GM12865 (cell line): Measurements from ENCODE around the gene IQCN.

ENCODE experiments used
- DNase-seq: peaks from one replicate; pipeline ENCODE4 v3.0.0; 2010; ENCODE audit warnings: low read depth
- H3K4me3 ChIP-seq: 2 replicates; pipeline ENCODE4 v1.5.1; 2011; ENCODE audit warnings: mild to moderate bottlenecking, low read depth, low read length, control low read depth
- TF ChIP-seq, protein P1 (sequence below): IDR thresholded peaks from 2 replicates; pipeline ENCODE4 v1.5.1; 2011; ENCODE audit warnings: low read length, control low read depth, low read depth, inconsistent platforms; ENCODE audit not compliant: insufficient read depth; ENCODE audit errors: missing control alignments

The IQCN gene

DNA sequence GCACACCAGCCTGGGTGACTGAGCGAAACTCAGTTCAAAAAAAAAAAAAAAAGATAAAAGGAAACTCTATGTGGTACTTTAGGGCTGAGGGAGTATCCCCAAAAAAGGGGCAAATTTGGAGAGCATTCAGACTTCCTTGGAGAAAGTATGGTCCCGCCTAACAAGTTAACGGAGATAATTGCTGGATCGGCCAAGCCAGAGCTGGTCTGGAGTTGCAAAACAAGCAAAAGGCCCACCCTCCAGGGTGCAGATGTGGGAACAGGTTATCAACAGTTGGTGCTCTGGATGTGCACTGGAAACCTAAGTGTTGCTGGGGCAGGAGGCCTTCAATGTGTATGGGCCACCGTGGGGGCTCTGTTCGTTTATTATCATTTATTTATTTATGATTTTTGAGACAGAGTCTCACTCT is 2.8 kb downstream of the IQCN start:
- H3K4me3 ChIP-seq: no peak overlapping the region
- TF ChIP-seq, protein P1, sequence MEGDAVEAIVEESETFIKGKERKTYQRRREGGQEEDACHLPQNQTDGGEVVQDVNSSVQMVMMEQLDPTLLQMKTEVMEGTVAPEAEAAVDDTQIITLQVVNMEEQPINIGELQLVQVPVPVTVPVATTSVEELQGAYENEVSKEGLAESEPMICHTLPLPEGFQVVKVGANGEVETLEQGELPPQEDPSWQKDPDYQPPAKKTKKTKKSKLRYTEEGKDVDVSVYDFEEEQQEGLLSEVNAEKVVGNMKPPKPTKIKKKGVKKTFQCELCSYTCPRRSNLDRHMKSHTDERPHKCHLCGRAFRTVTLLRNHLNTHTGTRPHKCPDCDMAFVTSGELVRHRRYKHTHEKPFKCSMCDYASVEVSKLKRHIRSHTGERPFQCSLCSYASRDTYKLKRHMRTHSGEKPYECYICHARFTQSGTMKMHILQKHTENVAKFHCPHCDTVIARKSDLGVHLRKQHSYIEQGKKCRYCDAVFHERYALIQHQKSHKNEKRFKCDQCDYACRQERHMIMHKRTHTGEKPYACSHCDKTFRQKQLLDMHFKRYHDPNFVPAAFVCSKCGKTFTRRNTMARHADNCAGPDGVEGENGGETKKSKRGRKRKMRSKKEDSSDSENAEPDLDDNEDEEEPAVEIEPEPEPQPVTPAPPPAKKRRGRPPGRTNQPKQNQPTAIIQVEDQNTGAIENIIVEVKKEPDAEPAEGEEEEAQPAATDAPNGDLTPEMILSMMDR: no peak
- no peak for DNase-seq

DNA sequence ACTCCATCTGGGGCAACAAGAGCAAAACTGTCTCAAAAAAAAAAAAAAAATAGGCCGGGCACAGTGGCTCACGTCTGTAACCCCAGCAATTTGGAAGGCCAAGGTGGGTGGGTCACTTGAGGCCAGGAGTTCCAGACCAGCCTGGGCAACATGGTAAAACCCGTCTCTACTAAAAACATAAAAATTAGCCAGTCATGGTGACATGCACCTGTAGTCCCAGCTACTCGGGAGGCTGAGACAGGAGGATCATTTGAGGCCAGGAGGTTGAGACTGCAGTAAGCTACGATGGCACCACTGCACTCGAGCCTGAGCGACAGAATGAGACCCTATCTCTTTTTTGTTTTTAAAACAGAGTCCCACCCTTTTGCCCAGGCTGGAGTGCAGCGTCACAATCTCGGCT is 3.9 kb downstream of the IQCN start:
- no peak overlapping the region for H3K4me3 ChIP-seq
- DNase-seq: no peak
- TF ChIP-seq, protein P1: no peak

DNA sequence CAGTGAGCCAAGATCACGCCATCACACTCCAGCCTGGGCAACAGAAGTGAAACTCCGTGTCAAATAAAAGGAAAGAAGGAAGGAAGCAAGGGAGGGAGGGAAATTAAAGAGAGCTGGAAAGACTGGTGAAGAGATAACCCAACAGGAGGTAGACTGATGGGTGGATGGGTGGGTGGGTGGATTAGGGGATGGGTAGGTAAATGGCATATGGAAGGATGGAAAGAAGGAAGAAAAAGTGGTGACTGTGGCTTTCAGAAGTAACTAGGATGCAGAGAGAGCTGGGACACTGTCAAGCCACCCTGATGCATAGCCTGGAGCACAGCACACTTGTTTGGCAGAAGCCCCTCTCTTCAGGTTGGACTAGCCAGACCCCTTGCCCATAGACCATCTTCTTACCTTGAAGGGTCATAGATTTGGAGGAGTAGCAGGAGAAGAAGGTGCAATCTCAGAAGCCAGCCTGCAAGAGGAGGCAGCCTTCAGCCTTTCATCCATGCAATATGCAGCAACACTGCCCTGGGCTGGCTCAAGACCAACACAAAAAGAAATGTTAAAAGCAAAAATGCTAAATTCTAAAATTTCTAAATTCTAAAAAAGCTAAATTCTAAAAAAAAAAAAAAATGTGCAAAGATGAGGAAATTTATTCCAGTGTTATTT is 5.1 kb downstream of the IQCN start:
- no peak overlapping the region for H3K4me3 ChIP-seq
- TF ChIP-seq, protein P1: no peak
- no peak for DNase-seq

DNA sequence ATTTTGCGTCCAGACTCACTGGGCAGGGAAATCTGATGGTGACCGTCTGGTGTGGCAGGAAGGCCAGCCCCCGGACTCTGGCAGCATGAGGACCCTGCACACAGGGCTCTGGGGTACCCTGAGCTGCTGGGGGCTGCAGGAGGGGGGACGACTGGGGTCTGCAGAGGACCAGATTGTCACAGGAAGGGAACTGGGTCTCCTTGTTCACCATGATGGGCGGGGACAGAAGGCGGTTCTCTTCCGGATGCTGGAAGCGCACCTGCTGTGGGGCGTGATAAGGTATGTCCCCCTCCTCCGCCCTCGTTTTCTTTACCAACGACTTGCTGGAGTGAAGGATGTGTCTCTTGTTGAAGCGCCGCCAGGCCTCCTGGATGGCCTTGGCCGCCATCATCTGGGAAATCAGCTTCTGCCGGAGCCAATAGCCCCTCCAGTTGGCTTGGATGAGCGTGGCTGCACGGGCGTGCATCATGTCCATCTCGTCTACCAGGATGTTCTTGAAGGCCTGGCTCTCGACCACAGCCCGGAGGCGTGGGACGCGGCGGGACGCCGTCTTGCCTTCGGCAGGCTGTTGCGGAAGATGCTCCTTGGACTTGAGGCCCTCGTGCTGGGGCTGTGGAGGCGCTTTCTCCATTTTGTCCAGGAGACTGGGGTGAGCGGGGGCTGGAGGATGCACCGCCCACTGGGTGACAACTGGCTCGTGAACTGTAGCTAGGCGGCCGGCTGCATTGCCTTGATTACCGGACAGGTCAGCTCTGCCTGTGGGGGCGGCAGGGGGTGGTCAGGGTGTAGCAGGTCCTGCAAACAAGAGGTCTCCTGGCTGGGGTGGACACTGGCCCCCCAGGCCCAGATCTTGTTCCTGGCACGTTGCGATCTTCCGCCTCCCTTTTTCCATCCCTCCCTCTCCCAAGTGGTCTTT is 7.2 kb downstream of the IQCN start:
- H3K4me3 ChIP-seq: no peak overlapping the region
- DNase-seq: no peak
- TF ChIP-seq, protein P1: no peak

DNA sequence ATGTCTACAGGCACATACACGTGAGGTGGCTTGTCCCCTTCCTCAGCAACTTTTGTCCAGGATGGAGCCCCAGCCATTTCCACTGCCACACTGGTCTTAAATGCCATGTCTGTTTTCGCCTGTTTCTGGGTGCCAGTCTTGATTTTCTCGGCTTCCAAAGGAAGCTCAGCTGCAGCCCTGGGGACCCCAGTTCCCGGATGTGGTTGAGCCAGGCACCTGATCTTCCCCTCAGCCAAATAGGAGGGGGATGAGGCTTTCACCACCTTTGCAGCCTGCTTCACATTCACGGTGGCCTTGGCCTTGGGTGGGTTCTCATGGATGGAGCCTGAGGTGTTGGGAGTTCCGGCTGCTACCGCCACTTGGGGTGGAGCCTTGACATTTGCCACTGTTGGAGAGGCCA is 8.7 kb downstream of the IQCN start:
- TF ChIP-seq, protein P1: no peak
- DNase-seq: no peak
- H3K4me3 ChIP-seq: no peak overlapping the region

DNA sequence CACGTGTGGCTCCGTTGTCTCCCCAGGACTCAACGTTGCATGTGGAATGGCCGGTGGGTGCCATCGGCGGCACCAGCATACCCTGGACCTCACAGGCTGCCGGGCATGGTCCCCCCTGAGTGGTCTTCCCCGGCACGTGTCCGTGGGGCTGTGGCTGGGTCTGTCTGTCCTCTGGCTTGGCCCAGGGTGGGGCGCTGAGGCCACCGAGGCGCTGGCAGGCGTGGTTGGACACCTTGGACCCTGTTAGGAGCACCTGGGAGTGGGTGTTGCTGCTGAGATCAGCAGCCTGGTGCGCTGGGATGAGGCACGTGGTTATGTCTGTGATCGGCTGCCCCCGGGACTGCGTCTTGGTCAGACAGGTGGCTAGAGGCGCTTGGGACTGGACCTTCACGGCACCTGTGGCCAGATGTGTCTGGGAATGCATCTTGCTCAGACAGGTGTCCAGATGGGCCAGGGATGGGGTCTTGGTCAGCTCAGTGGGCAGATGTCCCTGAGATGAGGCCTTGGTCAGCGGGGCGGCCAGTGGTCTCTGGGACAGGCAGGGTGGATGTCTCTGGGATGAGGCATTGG is 9.2 kb downstream of the IQCN start:
- no peak for DNase-seq
- no peak overlapping the region for H3K4me3 ChIP-seq
- TF ChIP-seq, protein P1: no peak
